Naive B cell (primary cell): ENCODE results near the gene ERC2. TPM values are rescaled to one million over a fixed set of nuclear protein-coding genes. Genes with fewer than 3 reads are reported as not detected.

ENCODE experiments used
- ATAC-seq, 2 donors: fragments of 150-1000 bp; cut with Tn5 transposase; 2 replicates each; pipeline ENCODE4 v1.10.0; 2021; ENCODE audit warnings: low read depth in 2 of 2, mild to moderate bottlenecking in 2 of 2, moderate library complexity in 2 of 2
- DNase-seq: peaks from one replicate; pipeline ENCODE4 v3.0.0; 2022
- H3K27ac Mint-ChIP-seq, 6 donors: one replicate each; pipeline ENCODE4 v1.8.0; 2020 to 2022; ENCODE audit warnings: mild to moderate bottlenecking in 6 of 6, mixed read lengths in 6 of 6, moderate library complexity in 5 of 6, inconsistent platforms in 2 of 6
- H3K27me3 Mint-ChIP-seq, 3 donors: one replicate each; pipeline ENCODE4 v1.8.0; 2021 to 2022; ENCODE audit warnings: mixed read lengths in 3 of 3, mild to moderate bottlenecking in 1 of 3
- H3K36me3 Mint-ChIP-seq, 2 donors: one replicate each; pipeline ENCODE4 v1.8.0; 2020 to 2022; ENCODE audit warnings: mixed read lengths in 2 of 2, inconsistent platforms in 1 of 2, mild to moderate bottlenecking in 1 of 2
- H3K4me1 Mint-ChIP-seq, 3 donors: one replicate each; pipeline ENCODE4 v1.8.0; 2020 to 2022; ENCODE audit warnings: mixed read lengths in 3 of 3, inconsistent platforms in 1 of 3, mild to moderate bottlenecking in 1 of 3, moderate library complexity in 1 of 3
- H3K4me3 Mint-ChIP-seq, 8 donors: one replicate each; pipeline ENCODE4 v1.8.0; 2020 to 2022; ENCODE audit warnings: mild to moderate bottlenecking in 8 of 8, mixed read lengths in 8 of 8, moderate library complexity in 8 of 8, inconsistent platforms in 2 of 8
- H3K9me3 Mint-ChIP-seq, 7 donors: one replicate each; pipeline ENCODE4 v1.8.0; 2020 to 2022; ENCODE audit warnings: mixed read lengths in 7 of 7, mild to moderate bottlenecking in 5 of 7, inconsistent platforms in 2 of 7, moderate library complexity in 1 of 7
- polyA plus RNA-seq, 6 donors: library from polyadenylated mRNA; unstranded; fragments of 300-500 nt; fragmentation: Illumina TruSeq; gene quantifications; one replicate each; pipeline ENCODE4 v1.2.3, GENCODE V29; 2021; ENCODE audit warnings: low read depth in 6 of 6

Gene ERC2
- polyA plus RNA-seq, 6 donors from 2014 or later, result not detected

- DNase-seq (no peak), ATAC-seq (no peak)
- peaks cover 0 to 3% (median 0%) of the 10 kb centered on the region in 7 donors for H3K9me3 Mint-ChIP-seq
- H3K4me3 Mint-ChIP-seq, result no peak overlapping the region
- H3K4me1 Mint-ChIP-seq, result no peaks in the 10 kb centered on the region
- peaks cover 0 to 5% (median 0%) of the 10 kb centered on the region in 3 donors for H3K27me3 Mint-ChIP-seq
- no peaks in the 10 kb centered on the region for H3K36me3 Mint-ChIP-seq
- no peak overlapping the region for H3K27ac Mint-ChIP-seq
Measured at GRCh38 chr3:55649554-55649953, 818.7 kb downstream of the ERC2 start.

- Mint-ChIP-seq H3K4me3 (no peak overlapping the region), H3K27me3 (peaks cover 0 to 5% (median 0%) of the 10 kb centered on the region in 3 donors), H3K36me3 (no peaks in the 10 kb centered on the region), H3K9me3 (peaks cover 0 to 3% (median 0%) of the 10 kb centered on the region in 7 donors), H3K4me1 (no peaks in the 10 kb centered on the region), H3K27ac (peak overlapping the region in 1 of 6 donors; percentile 29)
- ATAC-seq, result no peak
- no peak for DNase-seq
Measured at GRCh38 chr3:55648591-55649318, 819.5 kb downstream of the ERC2 start.

- H3K4me3 Mint-ChIP-seq, result no peak overlapping the region
- peaks cover 0 to 5% (median 0%) of the 10 kb centered on the region in 3 donors for H3K27me3 Mint-ChIP-seq
- no peaks in the 10 kb centered on the region for H3K4me1 Mint-ChIP-seq
- H3K36me3 Mint-ChIP-seq, result no peaks in the 10 kb centered on the region
- H3K9me3 Mint-ChIP-seq, result peaks cover 0 to 4% (median 0%) of the 10 kb centered on the region in 7 donors
- ATAC-seq (no peak), DNase-seq (no peak)
- H3K27ac Mint-ChIP-seq, result no peak overlapping the region
Measured at GRCh38 chr3:55647670-55648069, 820.6 kb downstream of the ERC2 start.

- no peak for DNase-seq
- no peaks in the 10 kb centered on the region for H3K36me3 Mint-ChIP-seq
- H3K9me3 Mint-ChIP-seq, result peaks cover 0 to 6% (median 0%) of the 10 kb centered on the region in 7 donors
- no peaks in the 10 kb centered on the region for H3K4me1 Mint-ChIP-seq
- H3K4me3 Mint-ChIP-seq, result no peak overlapping the region
- ATAC-seq, result no peak
- peaks cover 0 to 5% (median 0%) of the 10 kb centered on the region in 3 donors for H3K27me3 Mint-ChIP-seq
- H3K27ac Mint-ChIP-seq, result no peak overlapping the region
Measured at GRCh38 chr3:55647063-55647462, 821.2 kb downstream of the ERC2 start.

GRCh38 chr3:55646121-55646520 is 822.1 kb downstream of the ERC2 start:
- Mint-ChIP-seq H3K4me1 (no peaks in the 10 kb centered on the region), H3K27me3 (peaks cover 0 to 9% (median 0%) of the 10 kb centered on the region in 3 donors), H3K9me3 (peaks cover 0 to 6% (median 0%) of the 10 kb centered on the region in 7 donors), H3K4me3 (no peak overlapping the region), H3K36me3 (no peaks in the 10 kb centered on the region), H3K27ac (no peak overlapping the region)
- ATAC-seq (no peak), DNase-seq (no peak)

- peaks cover 0 to 7% (median 0%) of the 10 kb centered on the region in 3 donors for H3K27me3 Mint-ChIP-seq
- peaks cover 0 to 6% (median 0%) of the 10 kb centered on the region in 7 donors for H3K9me3 Mint-ChIP-seq
- no peaks in the 10 kb centered on the region for H3K4me1 Mint-ChIP-seq
- H3K27ac Mint-ChIP-seq, result no peak overlapping the region
- no peak overlapping the region for H3K4me3 Mint-ChIP-seq
- H3K36me3 Mint-ChIP-seq, result no peaks in the 10 kb centered on the region
- DNase-seq (no peak), ATAC-seq (no peak)
Measured at GRCh38 chr3:55645422-55645821, 822.8 kb downstream of the ERC2 start.

GRCh38 chr3:55643283-55643682 is 825.0 kb downstream of the ERC2 start:
- no peaks in the 10 kb centered on the region for H3K4me1 Mint-ChIP-seq
- no peaks in the 10 kb centered on the region for H3K36me3 Mint-ChIP-seq
- no peak overlapping the region for H3K27ac Mint-ChIP-seq
- peaks cover 0 to 4% (median 0%) of the 10 kb centered on the region in 3 donors for H3K27me3 Mint-ChIP-seq
- H3K4me3 Mint-ChIP-seq, result no peak overlapping the region
- ATAC-seq (no peak), DNase-seq (no peak)
- peaks cover 0 to 10% (median 4%) of the 10 kb centered on the region in 7 donors for H3K9me3 Mint-ChIP-seq

GRCh38 chr3:55641964-55642363 is 826.3 kb downstream of the ERC2 start:
- Mint-ChIP-seq H3K36me3 (no peaks in the 10 kb centered on the region), H3K9me3 (peaks cover 0 to 11% (median 4%) of the 10 kb centered on the region in 7 donors), H3K27ac (no peak overlapping the region), H3K4me1 (no peaks in the 10 kb centered on the region), H3K27me3 (peaks cover 0 to 4% (median 0%) of the 10 kb centered on the region in 3 donors), H3K4me3 (no peak overlapping the region)
- DNase-seq, result no peak
- ATAC-seq, result no peak

GRCh38 chr3:55639896-55640765 is 828.1 kb downstream of the ERC2 start:
- DNase-seq (no peak), ATAC-seq (no peak)
- peaks cover 0 to 11% (median 4%) of the 10 kb centered on the region in 7 donors for H3K9me3 Mint-ChIP-seq
- no peaks in the 10 kb centered on the region for H3K4me1 Mint-ChIP-seq
- H3K27me3 Mint-ChIP-seq, result peaks cover 0 to 4% (median 0%) of the 10 kb centered on the region in 3 donors
- H3K4me3 Mint-ChIP-seq, result no peak overlapping the region
- no peak overlapping the region for H3K27ac Mint-ChIP-seq
- no peaks in the 10 kb centered on the region for H3K36me3 Mint-ChIP-seq

GRCh38 chr3:55639143-55639542 is 829.1 kb downstream of the ERC2 start:
- no peaks in the 10 kb centered on the region for H3K36me3 Mint-ChIP-seq
- no peaks in the 10 kb centered on the region for H3K4me1 Mint-ChIP-seq
- no peak overlapping the region for H3K27ac Mint-ChIP-seq
- ATAC-seq (no peak), DNase-seq (no peak)
- no peak overlapping the region for H3K4me3 Mint-ChIP-seq
- H3K9me3 Mint-ChIP-seq, result peaks cover 0 to 11% (median 4%) of the 10 kb centered on the region in 7 donors
- peaks cover 0 to 4% (median 0%) of the 10 kb centered on the region in 3 donors for H3K27me3 Mint-ChIP-seq

- Mint-ChIP-seq H3K4me1 (no peaks in the 10 kb centered on the region), H3K27ac (no peak overlapping the region), H3K27me3 (peaks cover 0 to 4% (median 0%) of the 10 kb centered on the region in 3 donors), H3K9me3 (peaks cover 0 to 11% (median 5%) of the 10 kb centered on the region in 7 donors), H3K36me3 (no peaks in the 10 kb centered on the region), H3K4me3 (no peak overlapping the region)
- ATAC-seq, result no peak
- DNase-seq, result no peak
Measured at GRCh38 chr3:55637906-55638638, 830.2 kb downstream of the ERC2 start.

- no peak overlapping the region for H3K4me3 Mint-ChIP-seq
- no peaks in the 10 kb centered on the region for H3K27me3 Mint-ChIP-seq
- no peak for DNase-seq
- H3K27ac Mint-ChIP-seq, result no peak overlapping the region
- no peak for ATAC-seq
- H3K9me3 Mint-ChIP-seq, result peaks cover 0 to 16% (median 3%) of the 10 kb centered on the region in 7 donors
- H3K4me1 Mint-ChIP-seq, result no peaks in the 10 kb centered on the region
- H3K36me3 Mint-ChIP-seq, result no peaks in the 10 kb centered on the region
Measured at GRCh38 chr3:55636300-55637195, 831.7 kb downstream of the ERC2 start.
